NCI-H2171 (cell line): Measurements from ENCODE around the gene HEBP2.
"Not testable (repeated sequence)": the region's sequence is repeated elsewhere in the genome, so short reads cannot be mapped to it uniquely, and the experiment has no call there.

Experiments
- DNase-seq: peaks from one replicate; lab custom pipeline; 2025; lab: John Stamatoyannopoulos, UW

HEBP2 gene

GRCh38 chr6:138403801-138404665 lies at the start of gene HEBP2:
TSS of gene HEBP2 (plus strand) at chr6:138404223. CDS start at chr6:138404496, 273 bp downstream.
- DNase-seq = peak; percentile 97

- no peak for DNase-seq
These were observed 46.1 kb upstream of the HEBP2 start for GRCh38 chr6:138357928-138358327.

GRCh38 chr6:138368684-138369083 lies 35.3 kb upstream of the HEBP2 start:
- not testable (repeated sequence) for DNase-seq

GRCh38 chr6:138370631-138371451 lies 33.2 kb upstream of the HEBP2 start:
- no peak for DNase-seq

- no peak for DNase-seq
These were observed 32.6 kb upstream of the HEBP2 start for GRCh38 chr6:138371452-138371711.

GRCh38 chr6:138371720-138372119 lies 32.3 kb upstream of the HEBP2 start:
- DNase-seq = no peak

- no peak for DNase-seq
These were observed 31.1 kb upstream of the HEBP2 start for GRCh38 chr6:138372711-138373463.

GRCh38 chr6:138374230-138374629 lies 29.8 kb upstream of the HEBP2 start:
- DNase-seq = no peak

- no peak for DNase-seq
These were observed 29.2 kb upstream of the HEBP2 start for GRCh38 chr6:138374815-138375214.

- no peak for DNase-seq
These were observed 27.0 kb upstream of the HEBP2 start for GRCh38 chr6:138377042-138377441.

GRCh38 chr6:138377844-138378243 lies 26.2 kb upstream of the HEBP2 start, which contains the start of gene SMIM28:
TSS of gene SMIM28 (plus strand) at chr6:138377905. CDS start at chr6:138378073, 168 bp downstream.
- DNase-seq = no peak

- DNase-seq = no peak
These were observed 25.6 kb upstream of the HEBP2 start for GRCh38 chr6:138378463-138378862.

- DNase-seq = no peak
These were observed 21.3 kb upstream of the HEBP2 start for GRCh38 chr6:138382498-138383265.

- peak; percentile 4 for DNase-seq
These were observed 20.2 kb upstream of the HEBP2 start for GRCh38 chr6:138383776-138384175.

- no peak for DNase-seq
These were observed 17.1 kb upstream of the HEBP2 start for GRCh38 chr6:138386897-138387296.

GRCh38 chr6:138387577-138388368 lies 16.2 kb upstream of the HEBP2 start:
- DNase-seq = no peak

- DNase-seq = no peak
These were observed 14.5 kb upstream of the HEBP2 start for GRCh38 chr6:138389551-138389950.

GRCh38 chr6:138393871-138394783 lies 9.9 kb upstream of the HEBP2 start:
- no peak for DNase-seq

- no peak for DNase-seq
These were observed 7.3 kb upstream of the HEBP2 start for GRCh38 chr6:138396709-138397108.
